HG02885 (cell line): ENCODE data around the gene DCBLD1.

Experiments
- ATAC-seq: cut with Tn5 transposase; IDR thresholded peaks from one replicate; pipeline ENCODE4 v1.9.1; 2021; ENCODE audit warnings: mild to moderate bottlenecking; ENCODE audit not compliant: unreplicated experiment, poor library complexity

DCBLD1 gene

GRCh38 chr6:117550618-117551242, 68.3 kb downstream of the DCBLD1 start:
- no peak for ATAC-seq

GRCh38 chr6:117552618-117553017, 70.1 kb downstream of the DCBLD1 start:
- ATAC-seq = no peak

DNA sequence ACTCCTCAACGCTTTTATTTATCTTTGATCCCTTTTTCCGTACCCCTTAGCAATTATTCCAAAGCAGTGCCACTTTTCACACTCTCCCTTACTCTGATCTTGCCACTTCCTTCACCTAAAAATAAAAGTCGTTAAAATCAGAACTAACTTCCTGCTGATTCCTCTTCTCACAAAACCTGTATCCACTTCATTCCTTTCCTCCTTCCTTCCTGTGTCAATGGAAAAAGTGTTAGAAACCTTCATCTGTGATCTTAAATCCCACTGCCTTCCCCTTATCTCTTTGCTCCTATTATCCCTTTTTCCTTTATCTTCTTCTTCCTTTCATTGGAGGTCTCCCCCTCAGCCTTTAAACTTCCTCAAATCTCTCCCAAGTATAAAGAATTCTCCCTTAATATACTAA, 70.7 kb downstream of the DCBLD1 start:
- ATAC-seq = no peak

GRCh38 chr6:117555262-117555849, 72.9 kb downstream of the DCBLD1 start:
- ATAC-seq = no peak

DNA sequence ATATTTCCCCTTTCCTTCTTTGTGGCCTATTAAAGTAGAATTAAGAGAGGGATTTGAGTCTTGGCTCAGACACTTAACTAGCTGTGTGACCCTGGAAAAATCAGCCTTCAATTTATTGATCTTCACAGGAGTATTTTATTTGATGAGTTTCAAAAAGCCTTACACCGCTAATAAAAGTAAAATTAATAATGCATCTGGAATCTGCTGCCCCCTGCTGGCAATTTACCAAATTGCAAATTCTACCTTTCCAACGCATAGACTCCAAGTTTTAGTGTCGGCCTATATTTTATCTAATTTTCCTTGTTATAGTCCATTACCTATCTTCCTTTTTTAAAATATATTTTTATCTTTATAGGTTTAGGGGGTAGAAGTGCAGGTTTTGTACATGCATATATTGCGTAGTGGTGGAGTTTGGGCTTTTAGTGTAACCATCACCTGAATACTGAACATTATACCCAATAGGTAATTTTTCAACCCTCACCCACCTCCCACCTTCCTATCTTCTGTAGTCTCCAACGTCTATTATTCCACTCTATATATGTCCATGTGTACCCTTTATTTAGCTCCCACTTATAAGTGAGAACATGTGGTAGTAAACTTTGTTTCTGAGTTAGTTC, 73.5 kb downstream of the DCBLD1 start:
- no peak for ATAC-seq

DNA sequence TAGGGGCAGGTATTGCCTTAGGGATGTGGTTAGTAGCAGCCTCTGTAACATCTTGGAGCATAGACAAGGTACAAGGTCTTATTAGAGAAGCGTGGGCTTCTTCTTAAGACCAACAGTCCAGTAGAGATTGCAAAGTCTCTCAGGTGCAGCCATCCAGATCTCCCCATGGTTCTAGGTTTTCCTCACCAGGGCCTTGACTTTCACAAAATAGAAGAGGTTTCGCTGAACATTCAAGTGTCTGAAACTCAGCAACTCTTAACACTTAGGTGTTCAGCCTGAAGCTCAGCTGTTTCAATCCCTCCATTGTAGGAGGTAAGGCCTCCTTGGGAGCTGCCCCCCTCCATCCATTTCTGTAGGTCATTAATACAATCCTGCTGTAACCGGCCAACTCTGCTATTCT, 75.5 kb downstream of the DCBLD1 start:
- ATAC-seq = peak; percentile 47

GRCh38 chr6:117558818-117559217, 76.3 kb downstream of the DCBLD1 start:
- ATAC-seq = no peak

DNA sequence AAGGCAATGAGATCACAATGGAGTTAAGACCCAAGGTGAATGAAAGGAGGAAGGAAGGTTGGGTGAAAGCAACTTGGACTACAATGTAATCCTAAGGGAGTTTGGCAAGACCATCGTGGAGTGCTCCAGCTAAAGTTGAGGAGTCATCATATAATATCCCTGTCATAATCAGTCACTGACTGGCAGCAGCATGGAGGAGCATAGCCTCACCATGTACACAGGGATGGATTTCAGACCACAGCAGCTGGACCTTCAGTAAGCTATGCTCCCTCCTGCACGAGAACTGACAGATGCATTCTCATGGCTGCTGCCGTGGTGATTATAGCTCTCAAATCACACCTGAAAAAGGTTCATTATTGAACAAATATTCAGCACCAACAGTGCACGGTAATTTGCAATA, 76.8 kb downstream of the DCBLD1 start:
- ATAC-seq = no peak

- no peak for ATAC-seq
Measured at GRCh38 chr6:117561128-117561527, 78.7 kb downstream of the DCBLD1 start.

DNA sequence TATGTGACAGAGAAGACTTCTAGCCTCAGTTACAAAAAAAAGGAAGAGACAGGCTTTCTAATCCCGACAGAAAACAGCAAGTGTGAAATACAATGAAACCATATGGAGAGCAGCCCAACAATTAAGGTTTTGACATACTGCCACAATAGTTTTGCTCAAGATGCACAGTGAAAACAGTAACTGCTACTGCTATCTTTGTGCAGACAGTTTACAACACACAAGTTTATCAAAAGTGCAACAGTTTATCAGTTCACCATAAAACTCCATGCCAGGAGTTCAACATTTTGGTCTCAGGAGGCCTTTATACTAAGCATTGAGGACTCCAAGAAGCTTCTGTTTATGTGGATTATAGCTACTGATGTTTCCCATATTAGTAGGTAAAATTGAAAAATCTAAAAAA, 82.2 kb downstream of the DCBLD1 start:
- ATAC-seq = no peak

GRCh38 chr6:117568247-117568646, 85.8 kb downstream of the DCBLD1 start:
- no peak for ATAC-seq

DNA sequence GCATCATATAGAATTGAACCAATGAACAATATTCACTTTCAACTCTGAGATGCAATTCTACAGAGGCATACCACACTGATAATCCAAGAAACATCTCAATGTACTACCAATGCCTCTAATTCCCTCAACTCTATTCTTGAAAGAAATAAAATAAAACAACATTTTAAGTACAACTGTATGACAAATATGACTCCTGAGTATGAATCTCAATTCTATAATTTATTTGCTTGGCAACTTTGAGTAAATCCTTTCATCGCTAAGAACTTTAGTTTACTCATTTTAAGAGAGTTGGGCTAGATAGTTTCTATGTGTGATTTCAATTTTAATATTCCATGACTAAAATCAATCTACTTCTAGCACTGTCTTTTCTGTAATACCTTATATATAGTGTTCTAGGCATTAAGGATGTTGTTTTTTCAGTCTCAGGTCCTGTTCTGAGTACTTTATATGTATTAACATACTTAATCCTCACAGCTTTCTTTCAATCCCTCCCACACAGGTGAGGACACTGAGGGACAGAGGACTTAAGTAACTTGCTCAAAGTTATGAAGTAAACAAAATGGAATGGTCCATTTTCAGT, 86.4 kb downstream of the DCBLD1 start:
- no peak for ATAC-seq

- ATAC-seq = no peak
Measured at GRCh38 chr6:117573006-117573680, 90.7 kb downstream of the DCBLD1 start.

DNA sequence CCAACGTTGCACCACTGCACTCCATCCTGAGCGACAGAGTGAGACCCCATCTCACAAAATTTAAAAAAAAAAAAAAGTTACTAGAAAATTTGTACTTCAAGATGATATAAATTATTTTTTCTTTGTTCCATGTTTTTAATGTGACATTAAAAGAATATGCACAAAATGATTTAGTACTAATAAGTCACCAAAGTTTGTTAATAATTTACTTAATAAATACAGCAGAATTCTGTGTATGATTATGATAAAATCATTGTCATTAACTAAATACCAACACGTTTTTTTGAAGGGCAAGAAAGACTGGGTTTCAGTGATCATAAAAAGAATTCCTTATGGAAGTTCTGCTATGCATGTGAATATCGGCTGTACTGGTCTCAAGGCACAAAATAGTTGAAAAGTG, 91.7 kb downstream of the DCBLD1 start:
- ATAC-seq = no peak

DNA sequence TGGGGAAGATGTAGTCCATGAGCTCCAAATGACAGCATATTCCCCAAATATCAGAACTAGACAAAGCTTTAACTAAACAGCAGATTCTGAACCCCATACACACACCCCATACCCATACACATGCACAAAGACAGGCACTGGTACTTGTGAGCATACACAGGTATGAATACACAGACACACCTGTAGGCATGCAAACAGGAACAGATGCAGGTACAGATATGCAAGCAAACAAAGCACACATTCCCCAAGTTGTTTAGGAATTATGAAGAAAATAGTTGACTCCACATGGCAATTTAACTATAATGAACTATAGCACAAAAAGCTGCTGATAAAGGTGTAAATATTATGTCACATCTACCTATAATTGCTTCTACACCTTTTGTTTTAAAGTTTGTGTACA, 103.2 kb downstream of the DCBLD1 start:
- no peak for ATAC-seq

DNA sequence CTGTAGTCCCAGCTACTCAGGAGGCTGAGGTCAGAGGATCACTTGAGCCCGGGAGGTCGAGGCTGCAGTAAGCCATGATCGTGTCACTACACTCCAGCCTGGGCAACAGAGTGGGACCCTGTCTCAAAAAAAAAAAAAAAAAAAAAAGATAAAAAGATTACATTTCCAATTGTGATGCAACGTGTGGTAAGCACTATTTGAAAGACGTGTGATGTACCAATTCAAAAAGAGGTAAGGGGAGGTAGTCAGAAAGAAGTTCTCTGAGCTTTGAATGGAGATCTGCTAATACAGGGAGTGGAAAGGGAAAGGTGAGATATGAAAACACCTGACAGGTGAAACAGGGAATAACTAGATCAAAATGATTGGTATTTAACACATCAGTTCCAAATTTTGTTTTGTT, 108.0 kb downstream of the DCBLD1 start:
- ATAC-seq = no peak

DNA sequence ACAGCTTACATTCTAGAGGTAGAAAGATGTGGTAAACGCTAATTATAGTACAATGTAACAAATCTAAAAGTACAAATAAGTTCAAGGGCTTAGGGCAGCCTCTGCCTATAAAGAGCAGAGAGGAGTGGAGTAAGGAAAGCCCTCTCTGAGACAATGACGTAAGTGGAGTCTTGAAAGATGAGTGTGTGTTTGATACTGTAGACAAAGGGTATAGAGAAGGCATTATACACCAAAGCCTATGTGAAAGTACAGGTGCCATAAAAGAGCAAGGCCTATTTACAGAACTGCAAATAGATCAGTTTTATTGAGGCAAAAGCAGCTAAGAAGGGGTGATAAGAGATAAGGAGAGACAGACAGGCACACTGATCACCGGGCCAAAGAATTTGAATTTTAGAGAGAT, 108.9 kb downstream of the DCBLD1 start:
- ATAC-seq = no peak

DNA sequence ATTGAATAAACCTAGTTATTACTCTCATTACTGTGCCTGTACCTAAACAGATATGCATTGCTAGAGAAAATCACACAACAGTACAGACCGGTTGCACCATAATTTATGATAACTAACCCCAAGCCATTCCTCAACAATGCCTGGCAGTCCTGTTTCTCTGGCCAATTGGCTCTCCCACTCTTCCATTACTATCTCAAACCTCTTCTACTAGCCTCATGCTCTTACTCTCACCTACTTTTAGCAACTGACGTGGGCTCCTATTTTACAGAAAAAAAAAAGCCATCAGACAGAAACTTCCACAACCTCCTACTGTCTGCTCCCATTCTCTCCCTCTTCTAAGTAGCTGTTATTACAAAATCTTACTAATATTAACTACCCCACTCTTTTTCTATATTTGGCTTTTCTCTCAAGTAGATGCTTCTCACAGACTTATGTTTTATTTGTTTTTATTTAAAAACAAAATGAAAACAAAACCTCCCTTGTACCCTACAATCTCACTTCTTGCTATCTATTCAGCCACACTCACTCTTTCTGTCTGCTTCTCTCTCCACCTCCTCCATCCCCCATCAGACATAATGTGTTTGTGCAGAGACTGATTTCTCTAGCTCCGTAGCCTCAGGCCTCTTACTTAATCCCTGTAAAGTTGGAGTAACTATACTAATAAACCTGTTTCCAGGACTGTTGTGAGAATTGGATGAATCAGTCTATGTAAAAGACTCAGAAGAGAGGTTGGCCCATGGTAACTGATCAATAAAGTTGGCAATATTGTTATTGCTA, 110.7 kb downstream of the DCBLD1 start:
- ATAC-seq = no peak

DNA sequence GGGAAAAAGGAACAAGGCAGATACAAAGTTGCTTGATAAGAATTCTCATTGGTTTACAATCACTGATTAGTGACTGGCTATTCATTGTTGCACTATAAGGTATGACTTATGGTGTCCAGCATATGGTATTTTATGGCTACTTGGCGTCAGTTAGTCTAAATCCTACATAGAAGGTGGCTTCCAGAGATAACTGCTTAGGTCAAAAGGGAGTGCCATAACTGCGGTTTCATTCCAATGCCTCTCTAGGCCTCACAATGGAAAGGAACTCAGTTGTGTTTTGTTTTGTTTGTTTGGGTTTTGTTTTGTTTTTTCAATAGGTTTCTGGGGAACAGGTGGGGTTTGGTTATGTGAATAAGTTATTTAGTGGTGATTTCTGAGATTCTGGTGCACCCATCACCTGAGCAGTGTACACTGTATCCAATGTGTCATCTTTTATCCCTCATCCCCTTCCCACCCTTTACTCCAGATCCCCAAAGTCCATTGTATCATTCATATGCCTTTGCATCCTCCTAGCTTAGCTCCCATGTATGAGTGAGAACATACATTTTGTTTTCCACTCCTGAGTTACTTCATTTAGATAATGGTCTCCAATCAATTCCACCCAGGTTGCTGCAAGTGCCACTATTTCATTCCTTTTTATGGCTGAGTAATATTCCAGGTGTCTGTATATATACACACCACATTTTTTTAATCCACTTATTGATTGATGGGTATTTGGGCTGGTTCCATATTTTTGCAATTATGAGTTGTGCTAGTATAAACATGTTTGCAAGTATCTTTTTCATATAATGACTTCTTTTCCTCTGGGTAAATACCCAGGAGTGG, 112.8 kb downstream of the DCBLD1 start:
- ATAC-seq = no peak

DNA sequence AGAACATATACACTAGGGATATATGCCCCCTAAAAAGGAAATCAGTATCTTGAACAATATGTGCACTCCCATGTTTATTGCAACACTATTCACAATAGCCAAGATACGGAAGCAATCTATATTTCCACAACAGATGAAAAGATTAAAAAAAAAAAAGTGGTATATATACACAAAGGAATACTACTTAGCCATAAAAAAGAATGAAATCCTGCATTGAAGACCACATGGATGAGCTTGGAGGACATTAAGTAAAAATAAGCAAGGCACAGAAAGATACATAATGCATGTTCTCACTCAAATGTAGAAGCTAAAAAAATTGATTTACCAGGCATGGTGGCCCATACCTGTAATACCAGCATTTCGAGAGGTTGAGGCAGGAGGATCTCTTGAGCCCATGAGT, 115.3 kb downstream of the DCBLD1 start:
- no peak for ATAC-seq
